ENCODE results near the gene SPG21. TPM values are rescaled to one million over a fixed set of nuclear protein-coding genes. Genes with fewer than 3 reads are reported as not detected.

SPG21 gene
- total RNA-seq, 6 experiments from 2014 or later = 66.4 to 91.3 (median 78.3) TPM

DNA sequence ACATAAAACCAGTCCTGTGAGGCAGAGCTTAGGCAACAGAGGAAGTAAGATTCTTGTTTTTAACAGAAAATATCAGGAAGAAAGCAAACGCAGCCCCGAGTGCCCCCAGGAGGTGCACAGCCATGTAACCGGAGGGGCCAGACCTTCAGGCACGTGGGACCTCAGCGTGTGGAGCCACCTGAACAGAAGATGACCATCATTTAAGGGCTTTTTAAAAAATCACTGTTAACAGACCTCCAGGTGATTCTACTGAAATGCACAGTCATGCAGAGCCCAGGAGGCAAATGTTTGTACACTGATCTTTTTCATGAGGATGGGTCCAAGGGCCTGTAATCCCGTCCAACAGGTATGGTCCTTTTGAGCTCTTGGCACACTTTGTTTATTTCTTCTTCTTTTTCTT is 38.8 kb downstream of the SPG21 start:
- H3K4me1 Mint-ChIP-seq (ENCODE audit: low read depth) = no peaks in the 10 kb centered on the region

DNA sequence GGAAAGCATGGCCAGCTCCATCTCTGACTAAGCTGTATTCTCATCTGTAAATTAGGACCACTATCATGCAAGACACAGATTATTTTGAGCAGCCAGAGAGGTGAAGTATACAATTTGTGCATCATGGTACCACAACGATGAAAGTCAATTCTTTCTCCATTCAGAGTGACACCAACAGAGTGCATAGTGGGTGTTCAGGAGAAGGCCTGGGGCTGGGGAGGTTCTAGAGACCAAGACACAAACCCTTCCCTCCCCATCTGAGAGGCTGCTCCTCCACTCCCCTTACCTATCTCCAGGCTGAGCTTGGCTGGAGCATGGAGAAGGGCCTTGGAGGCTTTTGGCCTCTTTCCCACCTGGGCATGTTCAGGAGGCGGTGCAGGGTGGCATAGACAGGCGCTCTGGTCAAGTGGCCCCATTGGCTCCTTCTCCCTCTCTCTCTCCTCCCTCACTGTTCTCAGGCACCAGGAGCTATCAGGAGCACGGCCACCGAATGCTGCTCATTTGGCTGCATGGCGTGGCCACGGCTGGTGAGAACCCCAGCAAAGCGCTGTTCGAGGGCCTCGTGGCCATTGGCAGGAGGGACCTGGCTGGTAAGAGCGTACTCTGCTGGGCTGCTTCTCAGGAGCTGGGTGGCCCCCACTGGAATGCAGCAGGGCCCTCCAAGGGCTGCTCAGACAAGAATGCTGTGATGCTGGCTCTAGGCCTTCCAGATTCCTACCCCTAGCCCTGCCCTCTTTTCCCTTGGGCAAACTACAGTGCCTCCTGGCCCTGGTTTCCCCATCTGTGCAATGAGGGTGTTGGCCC is 40.1 kb downstream of the SPG21 start:
- Mint-ChIP-seq H3K4me1 (ENCODE audit: low read depth) (no peaks in the 10 kb centered on the region), H3K27me3 (ENCODE audit: insufficient read depth) (no peaks in the 10 kb centered on the region; the same call in 1 of the 2 replicates), H3K4me3 (no peak overlapping the region), H3K27ac (no peak overlapping the region), H3K9me3 (no peaks in the 10 kb centered on the region; the same call in 1 of the 2 replicates), H3K36me3 (ENCODE audit: low read depth) (peaks cover 20% of the 10 kb centered on the region)
- DNase-seq = no peak
- TF ChIP-seq, protein P1, sequence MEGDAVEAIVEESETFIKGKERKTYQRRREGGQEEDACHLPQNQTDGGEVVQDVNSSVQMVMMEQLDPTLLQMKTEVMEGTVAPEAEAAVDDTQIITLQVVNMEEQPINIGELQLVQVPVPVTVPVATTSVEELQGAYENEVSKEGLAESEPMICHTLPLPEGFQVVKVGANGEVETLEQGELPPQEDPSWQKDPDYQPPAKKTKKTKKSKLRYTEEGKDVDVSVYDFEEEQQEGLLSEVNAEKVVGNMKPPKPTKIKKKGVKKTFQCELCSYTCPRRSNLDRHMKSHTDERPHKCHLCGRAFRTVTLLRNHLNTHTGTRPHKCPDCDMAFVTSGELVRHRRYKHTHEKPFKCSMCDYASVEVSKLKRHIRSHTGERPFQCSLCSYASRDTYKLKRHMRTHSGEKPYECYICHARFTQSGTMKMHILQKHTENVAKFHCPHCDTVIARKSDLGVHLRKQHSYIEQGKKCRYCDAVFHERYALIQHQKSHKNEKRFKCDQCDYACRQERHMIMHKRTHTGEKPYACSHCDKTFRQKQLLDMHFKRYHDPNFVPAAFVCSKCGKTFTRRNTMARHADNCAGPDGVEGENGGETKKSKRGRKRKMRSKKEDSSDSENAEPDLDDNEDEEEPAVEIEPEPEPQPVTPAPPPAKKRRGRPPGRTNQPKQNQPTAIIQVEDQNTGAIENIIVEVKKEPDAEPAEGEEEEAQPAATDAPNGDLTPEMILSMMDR (IDR thresholded peaks at IDR 0.05) = no peak

More for the DNA sequence above, 38.8 kb downstream of the SPG21 start:
- TF ChIP-seq, protein P1 (IDR thresholded peaks at IDR 0.05) = no peak
- Mint-ChIP-seq H3K9me3 (no peaks in the 10 kb centered on the region; the same call in 1 of the 2 replicates), H3K4me3 (no peak overlapping the region), H3K27me3 (ENCODE audit: insufficient read depth) (peaks cover 2% of the 10 kb centered on the region), H3K36me3 (ENCODE audit: low read depth) (peaks cover 33% of the 10 kb centered on the region), H3K27ac (no peak overlapping the region)
- DNase-seq = no peak

DNA sequence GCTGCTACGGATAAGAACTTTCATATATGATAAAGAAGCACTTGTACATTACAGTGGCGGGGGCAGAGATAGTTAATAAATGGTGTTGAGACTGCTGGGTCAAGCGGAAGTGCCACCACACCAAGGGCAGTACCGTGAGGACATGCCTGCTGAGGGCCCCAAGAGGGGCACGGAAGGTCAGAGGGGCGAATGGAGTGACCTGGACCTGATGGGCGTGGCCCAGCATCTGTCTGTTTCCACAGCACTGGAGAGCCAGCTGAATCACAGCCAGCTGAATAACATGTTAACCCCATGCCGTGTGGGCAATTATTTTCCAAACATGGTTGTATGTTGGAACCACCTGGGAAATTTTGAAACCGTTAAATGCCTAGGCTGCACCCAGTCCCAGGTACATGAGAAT is 40.8 kb downstream of the SPG21 start:
- H3K27ac Mint-ChIP-seq = no peak overlapping the region
- H3K9me3 Mint-ChIP-seq = no peaks in the 10 kb centered on the region; the same call in 1 of the 2 replicates
- peaks cover 14% of the 10 kb centered on the region for H3K36me3 Mint-ChIP-seq (ENCODE audit: low read depth)
- TF ChIP-seq, protein P1 (IDR thresholded peaks at IDR 0.05) = no peak
- DNase-seq = no peak
- no peak overlapping the region for H3K4me3 Mint-ChIP-seq
- no peaks in the 10 kb centered on the region; the same call in 1 of the 2 replicates for H3K27me3 Mint-ChIP-seq (ENCODE audit: insufficient read depth)
- H3K4me1 Mint-ChIP-seq (ENCODE audit: low read depth) = no peaks in the 10 kb centered on the region

DNA sequence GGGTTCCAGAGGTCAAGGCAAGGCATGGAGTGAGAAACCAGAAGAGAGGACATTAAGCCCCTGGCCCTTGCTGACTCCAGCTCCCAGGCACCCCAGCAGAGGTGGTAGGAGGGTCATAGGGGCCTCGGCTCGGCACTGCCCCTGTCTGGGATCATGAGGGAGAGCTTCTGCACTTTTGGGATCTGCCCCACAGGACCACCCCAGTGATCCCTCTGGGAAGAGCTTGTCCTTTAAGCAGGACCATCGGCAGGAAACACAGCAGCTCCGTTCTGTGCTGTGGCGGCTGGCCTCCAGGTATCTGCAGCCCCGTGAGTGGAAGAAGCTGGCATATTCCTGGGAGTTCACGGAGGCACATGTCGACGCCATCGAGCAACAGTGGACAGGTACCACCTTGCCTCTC is 42.5 kb downstream of the SPG21 start:
- TF ChIP-seq, protein P1 (IDR thresholded peaks at IDR 0.05) = no peak
- Mint-ChIP-seq H3K27ac (no peak overlapping the region), H3K9me3 (no peaks in the 10 kb centered on the region), H3K27me3 (ENCODE audit: insufficient read depth) (no peaks in the 10 kb centered on the region; the same call in 1 of the 2 replicates), H3K4me1 (ENCODE audit: low read depth) (no peaks in the 10 kb centered on the region), H3K36me3 (ENCODE audit: low read depth) (no peaks in the 10 kb centered on the region), H3K4me3 (no peak overlapping the region)
- DNase-seq = no peak

DNA sequence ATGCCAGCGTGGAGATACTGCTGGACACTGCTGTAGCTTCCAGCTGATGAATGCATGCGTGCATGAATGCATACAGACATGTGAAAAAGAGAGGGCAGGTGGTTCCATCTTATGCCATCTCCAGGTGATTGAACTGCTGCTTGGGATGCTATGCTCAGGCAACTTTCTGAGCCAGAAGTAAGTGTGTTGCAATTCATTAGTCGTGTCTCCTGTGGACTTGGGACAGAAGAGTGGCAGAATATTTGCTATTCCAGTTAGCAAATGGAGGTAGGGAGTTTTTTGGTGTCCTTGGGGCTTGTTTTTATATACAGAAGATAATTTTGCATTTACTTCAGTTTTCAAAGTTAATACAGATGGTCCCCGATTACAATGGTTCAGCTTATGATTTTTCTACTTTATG is 44.8 kb downstream of the SPG21 start:
- Mint-ChIP-seq H3K9me3 (no peaks in the 10 kb centered on the region), H3K4me3 (no peak overlapping the region), H3K27ac (no peak overlapping the region), H3K27me3 (ENCODE audit: insufficient read depth) (no peaks in the 10 kb centered on the region; the same call in 1 of the 2 replicates), H3K36me3 (ENCODE audit: low read depth) (no peaks in the 10 kb centered on the region), H3K4me1 (ENCODE audit: low read depth) (no peaks in the 10 kb centered on the region)
- DNase-seq = no peak
- TF ChIP-seq, protein P1 (IDR thresholded peaks at IDR 0.05) = no peak

Data from HFFc6 (cell line).